Aorta (tissue), 4 donors: ENCODE results near the gene CUL5. TPM values are rescaled to one million over a fixed set of nuclear protein-coding genes. Genes with fewer than 3 reads are reported as not detected.

Experiments
- polyA plus RNA-seq, 2 donors: library from polyadenylated mRNA; stranded (reverse); fragments of 200-250 nt; gene quantifications; one replicate each; pipeline ENCODE4 v1.2.3, GENCODE V29; 2013
- total RNA-seq, 2 donors: library from RNA; stranded (reverse); fragmentation: NEBNext Ultra II Directional; extraction: Animal tissue kit (Norgen Biotek cat#: 25700); gene quantifications; one replicate each; pipeline ENCODE4 v1.2.1, GENCODE V29; 2021
- donor health status: healthy with polysubstance abuse.
- donor health status: Bipolar disorder and iron deficiency.
- donor health status: DM: no; HTN: no; CAD: no.
- donor health status: DM: yes; HTN: yes; CAD: no.

The CUL5 gene
- total and polyA plus RNA-seq, 4 donors: 8.5 to 34.3 (median 21.8) TPM

Other genes starting within 250 kb of the CUL5 start
- gene SLC35F2, start 150.1 kb upstream of the CUL5 start, total RNA-seq: 10 to 100 TPM in 1 of 2 donors, 1 to 10 TPM in 1; 6.1 to 12.1 TPM
- 1 to 10 TPM; 2.0 to 3.6 TPM for gene SLC35F2, start 150.1 kb upstream of the CUL5 start, polyA plus RNA-seq
- gene RAB39A, start 80.5 kb upstream of the CUL5 start, total RNA-seq: 1 to 10 TPM; 2.0 to 2.5 TPM
- gene RAB39A, start 80.5 kb upstream of the CUL5 start, polyA plus RNA-seq: 1 to 10 TPM in 1 of 2 donors, not detected in 1; 3.8 TPM
- 10 to 100 TPM; 65.8 to 70.5 TPM for gene ACAT1, start 112.7 kb downstream of the CUL5 start, total RNA-seq
- 100 to 1,000 TPM in 1 of 2 donors, 10 to 100 TPM in 1; 77.8 to 102 TPM for gene ACAT1, start 112.7 kb downstream of the CUL5 start, polyA plus RNA-seq
- 10 to 100 TPM; 12.9 to 18.1 TPM for gene NPAT, start 213.7 kb downstream of the CUL5 start, total RNA-seq
- gene NPAT, start 213.7 kb downstream of the CUL5 start, polyA plus RNA-seq: 1 to 10 TPM; 1.3 to 3.8 TPM
- 100 to 1,000 TPM in 1 of 2 donors, 10 to 100 TPM in 1; 66.3 to 123 TPM for gene ATM, start 214.2 kb downstream of the CUL5 start, total RNA-seq
- gene ATM, start 214.2 kb downstream of the CUL5 start, polyA plus RNA-seq: 10 to 100 TPM; 18.3 to 21.2 TPM